Stimulated activated CD8-positive, alpha-beta memory T cell treated with anti-CD3 and anti-CD28 coated beads, Interleukin-4, amount 100 ng/mL, for 1 hour (primary cell): ENCODE data around the gene DSTN.

Experiments
- DNase-seq, 2 donors: peaks; one replicate each; pipeline ENCODE4 v3.0.0-alpha.2; 2020; ENCODE audit warnings: low read depth in 2 of 2, low spot score in 1 of 2

The DSTN gene

DNA sequence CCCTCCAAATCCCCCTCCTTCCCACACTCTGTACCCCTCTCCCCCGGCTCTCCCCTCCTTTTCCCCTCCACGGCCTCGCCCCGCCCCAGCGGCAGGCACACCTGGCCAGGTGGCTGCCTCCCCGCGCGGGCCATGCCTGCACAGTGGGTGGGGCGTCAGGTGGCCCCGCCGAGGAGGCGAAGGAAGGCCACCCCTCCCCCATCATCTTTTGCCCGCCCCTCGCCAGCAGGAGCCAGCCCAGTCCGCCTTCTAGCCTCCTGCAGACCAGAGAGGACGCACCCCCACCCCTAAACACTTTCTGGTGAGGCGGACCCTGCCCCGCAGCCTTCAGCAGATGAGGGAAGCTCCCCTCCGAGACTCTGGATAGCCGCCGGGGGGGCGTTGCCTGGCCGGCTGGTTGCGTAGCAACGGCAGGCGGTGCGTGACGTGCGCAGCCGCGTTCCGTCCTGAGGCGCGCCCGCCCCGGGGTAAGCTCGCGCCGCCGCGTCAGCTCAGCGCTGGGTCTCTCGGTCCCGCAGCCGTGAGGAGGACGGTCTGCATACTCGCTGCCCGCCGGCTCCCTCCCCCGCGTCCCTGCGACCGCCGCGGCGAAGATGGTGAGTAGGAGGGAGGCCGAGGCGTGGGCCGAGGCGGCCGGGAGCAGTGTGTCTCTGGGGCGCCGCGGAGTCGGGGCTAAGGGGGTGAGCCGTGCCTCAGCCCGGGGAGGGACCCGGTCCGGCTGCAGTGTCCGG lies at the start of gene DSTN:
TSS of gene DSTN (plus strand) at position 460 of the 731 bp plus-strand sequence. CDS start at position 594, 134 bp downstream.
- peak; percentile 68 to 71 for DNase-seq

DNA sequence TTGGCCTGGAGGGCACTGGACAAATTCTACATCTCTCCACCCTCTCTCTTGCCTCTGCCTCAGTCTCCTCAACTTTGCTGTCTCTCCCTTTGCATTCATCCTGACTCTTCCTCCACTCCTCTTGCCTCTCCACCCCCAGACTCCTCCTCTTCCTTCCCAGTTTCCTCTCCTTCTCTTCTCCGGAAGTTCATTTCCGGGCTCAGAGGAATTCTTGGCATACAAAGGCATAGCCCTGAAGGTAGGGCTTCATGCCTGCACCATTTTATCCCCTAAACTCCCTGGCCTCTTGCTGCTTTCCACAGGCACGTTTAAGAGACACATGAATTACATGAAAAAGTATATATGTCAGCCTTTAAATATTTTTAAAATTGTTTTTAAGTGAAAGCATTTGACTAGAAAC lies 49.3 kb upstream of the DSTN start:
- no peak for DNase-seq

GRCh38 chr20:17522528-17522927 lies 47.3 kb upstream of the DSTN start:
- DNase-seq: no peak

- DNase-seq: no peak
These were observed 46.5 kb upstream of the DSTN start for GRCh38 chr20:17523326-17523725.

DNA sequence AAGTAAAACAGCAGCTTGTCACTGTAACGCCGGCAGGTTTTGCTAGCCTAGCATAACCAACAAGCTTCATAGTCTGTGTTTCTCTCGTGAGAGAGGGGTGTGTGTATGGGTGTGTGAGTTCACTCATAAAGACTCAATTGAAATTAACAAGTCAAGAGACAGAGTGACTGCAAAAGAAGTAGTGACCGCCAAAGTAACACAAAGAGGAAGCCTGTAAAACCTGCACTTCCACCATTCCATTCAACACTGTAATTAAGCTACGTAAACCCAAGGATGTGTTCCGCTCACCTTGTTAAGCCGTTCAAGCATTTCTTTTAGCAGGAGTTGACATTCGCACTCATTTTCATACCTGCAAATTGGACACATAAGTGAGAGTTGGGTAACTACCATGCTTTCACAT lies 45.3 kb upstream of the DSTN start:
- DNase-seq: no peak

DNA sequence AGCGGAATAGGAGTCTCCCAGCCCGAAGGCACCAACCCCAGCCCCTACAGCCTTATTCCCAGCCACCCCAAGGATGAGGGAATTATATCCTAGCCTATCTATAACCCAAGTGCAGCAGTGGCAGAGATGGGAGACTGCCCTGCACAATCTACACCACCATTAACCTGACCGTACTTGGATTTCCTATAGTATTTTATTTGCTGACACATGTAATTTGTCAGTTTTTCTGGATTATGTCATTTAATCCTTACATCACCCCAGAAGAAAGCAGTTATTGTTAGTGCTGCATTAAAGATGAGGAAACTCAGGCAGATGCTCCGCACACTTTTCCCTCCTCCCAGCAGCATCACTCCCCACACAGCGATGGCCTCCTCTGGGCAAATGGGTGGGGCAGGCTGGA lies 44.7 kb upstream of the DSTN start:
- no peak for DNase-seq

GRCh38 chr20:17525650-17526049 lies 44.2 kb upstream of the DSTN start:
- DNase-seq: no peak

DNA sequence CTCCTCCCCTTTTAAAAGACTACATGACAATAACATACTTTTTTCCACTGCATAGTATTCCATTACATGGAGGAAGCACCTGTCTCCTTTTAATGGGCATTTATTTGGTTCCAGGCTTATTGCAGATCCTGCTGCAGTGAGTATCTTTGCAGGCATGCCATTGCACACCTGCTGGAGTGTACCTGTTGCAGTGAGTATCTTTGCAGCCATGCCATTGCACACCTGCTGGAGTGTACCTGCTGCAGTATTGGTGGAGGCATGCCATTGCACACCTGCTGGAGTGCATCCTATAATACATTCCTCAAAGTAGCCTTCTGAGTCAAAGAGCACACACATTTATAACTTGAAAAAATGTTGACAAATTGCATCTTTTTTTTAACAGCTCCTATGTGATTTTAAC lies 40.3 kb upstream of the DSTN start:
- DNase-seq: no peak

GRCh38 chr20:17530153-17530552 lies 39.7 kb upstream of the DSTN start:
- DNase-seq: no peak

GRCh38 chr20:17530716-17531664 lies 38.9 kb upstream of the DSTN start, which contains the start of gene BFSP1:
BFSP1 (minus strand) TSS chr20:17531379; CDS start chr20:17531329, 50 bp downstream.
- DNase-seq: no peak

- DNase-seq: no peak
These were observed 38.2 kb upstream of the DSTN start for GRCh38 chr20:17531665-17532025.

GRCh38 chr20:17533396-17533795 lies 36.5 kb upstream of the DSTN start:
- DNase-seq: no peak

DNA sequence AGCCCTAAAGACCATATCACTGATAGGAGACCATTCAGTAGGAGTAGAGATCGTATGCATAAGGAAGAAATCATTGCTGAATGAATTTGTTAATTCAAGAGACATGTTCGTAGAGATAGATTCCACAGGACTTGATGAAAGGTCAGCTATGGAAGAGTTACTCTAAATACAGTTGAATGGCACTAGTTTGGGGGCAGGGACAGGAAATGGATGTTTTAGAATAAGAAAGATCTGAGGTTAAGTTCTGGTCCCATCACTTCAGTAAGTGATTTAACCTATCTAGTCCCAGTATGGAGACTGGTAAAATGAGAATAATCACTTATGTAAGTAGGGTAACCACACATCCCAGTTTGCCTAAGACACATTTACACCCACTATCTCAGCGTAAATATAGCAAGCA lies 35.8 kb upstream of the DSTN start:
- no peak for DNase-seq

DNA sequence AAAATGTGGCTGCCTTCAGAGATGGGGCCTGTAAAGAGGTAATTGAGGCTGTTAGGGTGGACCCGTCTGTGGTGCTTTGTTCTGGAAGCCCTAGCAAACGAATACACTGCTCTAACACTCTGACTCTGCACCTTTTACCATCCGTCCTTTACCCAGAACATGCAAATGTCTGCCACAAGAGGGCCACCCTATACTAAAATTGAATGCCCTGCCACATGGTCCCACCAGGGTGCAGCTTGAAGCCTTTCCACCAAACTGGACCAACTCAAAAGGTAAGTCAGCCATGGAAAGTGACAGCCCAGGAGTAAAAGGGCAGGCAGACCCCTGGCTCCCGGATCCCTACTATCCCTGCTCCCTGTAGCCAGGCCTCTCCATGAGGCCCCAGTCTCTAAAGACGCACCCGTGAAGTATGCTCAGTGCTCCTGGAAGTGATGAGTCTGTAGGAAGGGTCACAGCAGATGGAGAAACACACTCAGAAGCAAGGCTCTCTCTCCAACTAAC lies 32.9 kb upstream of the DSTN start:
- peak; percentile 19 to 27 for DNase-seq

- DNase-seq: no peak
These were observed 31.9 kb upstream of the DSTN start for GRCh38 chr20:17537959-17538358.

GRCh38 chr20:17538517-17539170 lies 31.2 kb upstream of the DSTN start:
- DNase-seq: no peak

- no peak for DNase-seq
These were observed 28.3 kb upstream of the DSTN start for GRCh38 chr20:17541596-17541995.

- no peak for DNase-seq
These were observed 27.9 kb upstream of the DSTN start for GRCh38 chr20:17541996-17542395.

GRCh38 chr20:17542481-17542880 lies 27.4 kb upstream of the DSTN start:
- no peak for DNase-seq

DNA sequence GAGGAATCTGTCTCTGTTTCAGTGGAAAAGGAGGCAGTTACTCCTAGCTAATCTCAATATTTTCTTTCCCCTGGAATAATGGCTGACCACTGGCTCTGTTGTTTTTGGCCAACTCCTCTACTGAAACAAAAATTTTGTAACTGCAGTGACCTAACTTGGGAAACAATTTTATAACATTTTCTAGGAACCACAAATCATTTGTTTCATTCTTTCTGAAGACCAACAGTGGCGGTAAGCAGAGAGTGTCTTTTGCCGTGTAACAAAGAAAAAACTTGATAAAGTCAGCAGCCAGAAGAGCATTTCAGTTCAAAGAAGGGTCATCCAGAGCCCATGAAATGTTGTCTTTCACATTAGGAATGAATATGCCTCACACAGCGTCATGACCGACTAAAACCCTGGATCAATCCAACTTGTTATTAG lies 26.9 kb upstream of the DSTN start:
- no peak for DNase-seq

GRCh38 chr20:17543531-17544131 lies 26.2 kb upstream of the DSTN start:
- no peak for DNase-seq
